ENCODE data around the gene DIAPH1.

GRCh38 chr5:141547921-141548320, 70.9 kb downstream of the DIAPH1 start:
- TF ChIP-seq CTCF (conservative IDR thresholded peaks at IDR 0.05) (no peak), ZFX (IDR thresholded peaks at IDR 0.05) (no peak)

All from C4-2B (cell line).